ENCODE data around the gene SAP25.

SAP25 gene

GRCh38 chr7:100563809-100564400 lies 9.8 kb downstream of the SAP25 start:
- peak; percentile 97 for TF ChIP-seq CTCF (conservative IDR thresholded peaks at IDR 0.05; ENCODE audit: low read depth, low read length)
- no peak overlapping the region for H3K4me3 ChIP-seq (ENCODE audit: low read depth, low read length)
- DNase-seq (ENCODE audit: low read depth), result peak; percentile 82

GRCh38 chr7:100563100-100563564 lies 10.6 kb downstream of the SAP25 start:
- TF ChIP-seq CTCF (conservative IDR thresholded peaks at IDR 0.05; ENCODE audit: low read depth, low read length), result no peak
- H3K4me3 ChIP-seq (ENCODE audit: low read depth, low read length), result no peak overlapping the region
- no peak for DNase-seq (ENCODE audit: low read depth)

DNA sequence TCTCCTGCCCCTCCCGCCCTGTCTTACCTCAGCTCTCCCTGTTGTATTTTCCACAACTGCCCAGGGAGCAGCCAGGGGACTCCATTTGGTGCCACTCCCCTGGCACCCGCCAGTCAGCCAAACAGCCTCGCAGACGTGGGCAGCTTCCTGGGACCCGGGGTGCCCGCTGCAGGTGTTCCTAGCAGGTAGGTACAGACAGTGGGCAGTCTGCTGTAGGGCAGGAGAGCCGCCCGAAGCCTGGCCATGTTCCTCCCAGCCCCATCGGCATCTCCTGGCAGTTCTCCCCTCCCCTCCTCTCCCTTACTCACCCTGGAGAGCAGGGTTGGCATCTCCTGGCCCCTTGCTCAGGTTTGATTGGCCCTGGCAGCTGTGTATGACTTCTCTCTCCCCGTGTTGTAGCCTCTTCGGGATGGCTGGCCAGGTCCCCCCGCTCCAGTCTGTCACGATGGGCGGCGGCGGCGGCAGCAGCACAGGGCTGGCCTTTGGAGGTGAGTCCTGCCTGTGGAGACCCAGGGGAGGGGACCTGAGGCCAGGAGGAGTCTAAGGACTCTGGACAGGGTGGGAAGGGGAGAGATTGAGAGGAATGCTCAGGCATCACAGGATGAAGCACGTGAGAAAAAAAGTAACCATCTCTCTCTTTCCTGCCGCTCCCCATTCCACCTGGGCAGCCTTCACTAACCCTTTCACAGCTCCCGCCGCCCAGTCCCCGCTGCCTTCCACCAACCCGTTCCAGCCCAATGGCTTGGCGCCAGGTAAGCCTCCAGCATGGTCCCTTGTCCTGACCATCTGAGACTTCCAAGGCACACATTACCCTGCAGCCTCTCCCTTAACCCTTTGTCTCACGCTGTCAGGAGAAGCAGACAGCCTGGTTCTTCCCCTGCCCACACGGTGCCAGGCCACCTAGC lies 11.3 kb downstream of the SAP25 start:
- no peak for DNase-seq (ENCODE audit: low read depth)
- H3K4me3 ChIP-seq (ENCODE audit: low read depth, low read length), result no peak overlapping the region
- no peak for TF ChIP-seq CTCF (conservative IDR thresholded peaks at IDR 0.05; ENCODE audit: low read depth, low read length)

DNA sequence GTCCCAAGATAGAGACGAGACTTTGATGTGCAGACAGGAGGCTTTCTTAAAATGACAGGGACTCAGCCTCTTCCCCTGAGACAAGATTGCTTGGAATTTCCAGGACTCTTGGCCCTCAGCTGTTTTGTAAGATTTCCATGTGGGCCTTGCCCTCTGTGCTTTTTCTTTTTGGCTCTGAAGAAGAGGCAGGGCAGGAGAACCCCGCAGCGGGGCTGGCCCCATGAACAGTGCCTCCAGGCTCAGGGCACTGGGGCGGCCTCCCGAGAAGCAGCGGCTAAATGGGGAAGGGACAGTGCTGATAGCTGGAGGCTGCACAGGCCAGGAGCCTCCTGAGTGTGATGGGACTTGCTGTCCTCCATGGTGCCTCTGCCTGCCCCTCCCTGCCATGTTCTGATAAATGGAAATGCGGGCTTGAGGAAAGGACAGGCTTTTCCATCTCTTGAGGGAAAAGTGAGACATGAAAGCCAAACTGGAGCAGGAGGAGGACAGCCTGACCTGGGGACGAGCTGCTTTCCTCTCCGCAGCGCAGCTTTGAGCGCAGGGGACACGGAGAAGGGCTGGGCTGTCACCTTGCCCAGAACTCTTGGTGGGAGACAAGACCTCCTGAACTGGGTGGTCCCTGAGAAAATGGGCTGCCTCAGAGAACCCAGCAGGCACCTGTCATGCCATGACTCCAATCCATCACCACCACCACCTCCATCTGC lies 12.1 kb downstream of the SAP25 start:
- TF ChIP-seq CTCF (conservative IDR thresholded peaks at IDR 0.05; ENCODE audit: low read depth, low read length), result no peak
- H3K4me3 ChIP-seq (ENCODE audit: low read depth, low read length), result no peak overlapping the region
- no peak for DNase-seq (ENCODE audit: low read depth)

DNA sequence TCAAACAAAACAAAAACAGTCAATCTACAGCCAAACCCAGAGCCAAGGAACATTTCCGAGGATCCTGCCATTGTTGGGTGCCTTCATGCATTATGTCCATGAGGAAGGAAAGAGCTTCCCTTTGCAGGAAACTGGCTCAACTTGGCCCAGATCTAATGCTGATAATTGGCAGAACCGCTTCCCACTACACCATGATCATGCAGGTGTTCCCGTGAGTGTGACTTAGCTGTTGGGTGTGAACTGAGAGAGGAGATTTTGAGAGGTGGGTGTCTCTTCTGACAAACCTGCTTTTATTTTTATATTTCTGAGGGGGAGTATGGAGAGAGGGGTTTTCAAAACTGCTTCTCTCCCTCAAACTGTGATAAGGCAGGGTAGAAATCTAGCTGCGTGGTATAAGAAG lies 14.6 kb downstream of the SAP25 start:
- no peak for DNase-seq (ENCODE audit: low read depth)
- TF ChIP-seq CTCF (conservative IDR thresholded peaks at IDR 0.05; ENCODE audit: low read depth, low read length), result no peak
- no peak overlapping the region for H3K4me3 ChIP-seq (ENCODE audit: low read depth, low read length)

GRCh38 chr7:100556541-100556940 lies 17.2 kb downstream of the SAP25 start:
- no peak for DNase-seq (ENCODE audit: low read depth)
- H3K4me3 ChIP-seq (ENCODE audit: low read depth, low read length), result no peak overlapping the region
- no peak for TF ChIP-seq CTCF (conservative IDR thresholded peaks at IDR 0.05; ENCODE audit: low read depth, low read length)

All from choroid plexus epithelial cell (primary cell).